DOHH2 (cell line): Measurements from ENCODE around the gene DNAJA3.

ENCODE experiments used
- CTCF ChIP-seq: fragments of 200-600 bp; sonication (generic); IDR thresholded peaks from one replicate; pipeline ENCODE4 v1.5.1; 2014; ENCODE audit warnings: antibody characterized with exemption, mild to moderate bottlenecking, low read depth, low read length; ENCODE audit not compliant: poor library complexity, severe bottlenecking
- EZH2phosphoT487 ChIP-seq: fragments of 200-600 bp; sonication (generic); IDR thresholded peaks from 2 replicates; pipeline ENCODE4 v1.6.1; 2017; ENCODE audit warnings: borderline replicate concordance, mild to moderate bottlenecking, antibody characterized with exemption, low read length, moderate library complexity, mixed read lengths

- TF ChIP-seq CTCF (no peak), EZH2phosphoT487 (no peak)
Measured at GRCh38 chr16:4408323-4408690, 17.4 kb upstream of the DNAJA3 start.
